Sigmoid colon (tissue), 7 donors: Measurements from ENCODE around the gene CDHR5. TPM values are rescaled to one million over a fixed set of nuclear protein-coding genes. Genes with fewer than 3 reads are reported as not detected.

Experiments
- DNase-seq: peaks from one replicate; pipeline ENCODE4 v3.0.0-alpha.2; 2019
- H3K27ac ChIP-seq, 4 donors: fragments of 200-600 bp; sonication (generic); one replicate each; pipeline ENCODE4 v1.5.1; 2016 to 2019; ENCODE audit warnings: mild to moderate bottlenecking in 1 of 4
- H3K27me3 ChIP-seq, 3 donors: fragments of 200-600 bp; sonication (generic); one replicate each; pipeline ENCODE4 v1.5.1; 2019; ENCODE audit warnings: mild to moderate bottlenecking in 1 of 3
- H3K36me3 ChIP-seq, 4 donors: fragments of 200-600 bp; sonication (generic); one replicate each; pipeline ENCODE4 v1.5.1; 2016 to 2019
- H3K4me1 ChIP-seq, 4 donors: fragments of 200-600 bp; sonication (generic); one replicate each; pipeline ENCODE4 v1.5.1; 2017 to 2019
- H3K4me3 ChIP-seq, 4 donors: fragments of 200-600 bp; sonication (generic); one replicate each; pipeline ENCODE4 v1.5.1; 2017 to 2019; ENCODE audit warnings: mild to moderate bottlenecking in 2 of 4, moderate library complexity in 1 of 4
- H3K9me3 ChIP-seq, 4 donors: fragments of 200-600 bp in 3 of 4; sonication (generic) in 3 of 4; one replicate each; pipeline versions ENCODE4 v1.5.1 to v1.6.1; 2013 to 2019
- CTCF ChIP-seq, 4 experiments: fragments of 450-650 bp in 3 of 4; fragments of 200-600 bp in 1 of 4; IDR thresholded peaks; one replicate each; pipeline ENCODE4 v1.5.1; 2016 to 2019; ENCODE audit warnings: antibody characterized with exemption in 4 of 4, mild to moderate bottlenecking in 3 of 4, moderate library complexity in 2 of 4
- EP300 ChIP-seq, 4 donors: sonication (generic); formaldehyde crosslinking; IDR thresholded peaks; one replicate each; pipeline ENCODE4 v1.6.1; 2017; ENCODE audit warnings: antibody characterized with exemption in 4 of 4
- POLR2A ChIP-seq, 2 donors: fragments of 450-650 bp; IDR thresholded peaks; one replicate each; pipeline ENCODE4 v1.6.1; 2016; ENCODE audit warnings: antibody characterized with exemption in 2 of 2, mild to moderate bottlenecking in 2 of 2, moderate library complexity in 2 of 2
- POLR2AphosphoS5 ChIP-seq, 4 donors: sonication (generic); formaldehyde crosslinking; IDR thresholded peaks; one replicate each; pipeline ENCODE4 v1.6.1; 2017; ENCODE audit warnings: antibody characterized with exemption in 4 of 4
- WGBS, 2 donors: extraction: QIAGEN DNeasy Blood & Tissue Kit; methylation state at CpG; one replicate each; pipeline ENCODE4 v1.1.7; 2013; 5-methylcytosine and 5-hydroxymethylcytosine counted together
- intact Hi-C: fragments of 100-400 bp; cut with DNase I; formaldehyde crosslinking; loops from one replicate; pipeline ENCODE4 v1.15.1; 2023
- polyA plus RNA-seq, 3 donors: library from polyadenylated mRNA; stranded (reverse); fragments of 200-250 nt; gene quantifications; one replicate each; pipeline ENCODE4 v1.2.3, GENCODE V29; 2013
- total RNA-seq, 4 donors: library from RNA; depleted of rRNA; stranded (reverse); fragments of >200 nt; gene quantifications; one replicate each; pipeline ENCODE4 v1.1.0, GENCODE V29; 2016
- donor health status: healthy with polysubstance abuse.
- donor health status: Bipolar disorder and iron deficiency.
- donor health status: healthy.

The CDHR5 gene
- total and polyA plus RNA-seq, 7 donors, result 1.8 to 136 (median 18.0) TPM; not detected in 2

- no peak overlapping the region for H3K4me3 ChIP-seq
- intact Hi-C loops, result loop anchor here (5.0 kb wide), 2 partner anchors 37 to 117 kb away; partner anchors contain the start of genes DEAF1, IRF7 and TMEM80
- peaks cover 0 to 4% (median under 1%) of the 10 kb centered on the region in 3 donors for H3K27me3 ChIP-seq
- no peak overlapping the region for H3K27ac ChIP-seq
- H3K36me3 ChIP-seq, result peaks cover 0 to 37% (median 19%) of the 10 kb centered on the region in 4 donors
- no peaks in the 10 kb centered on the region for H3K9me3 ChIP-seq
- no peak for DNase-seq
- 84 to 90% methylated on average over 20 of the region's 20 CpGs for WGBS, 2 donors
- TF ChIP-seq CTCF (IDR thresholded peaks at IDR 0.05), result no peak
- peaks cover 0 to 45% (median 44%) of the 10 kb centered on the region in 4 donors for H3K4me1 ChIP-seq
These were observed 44.7 kb downstream of the CDHR5 start for GRCh38 chr11:579830-580601.

- H3K27me3 ChIP-seq, result peaks cover 0 to 12% (median 6%) of the 10 kb centered on the region in 3 donors
- no peak overlapping the region for H3K27ac ChIP-seq
- TF ChIP-seq POLR2AphosphoS5 (IDR thresholded peaks at IDR 0.05) (no peak), EP300 (IDR thresholded peaks at IDR 0.05) (no peak), POLR2A (IDR thresholded peaks at IDR 0.05) (no peak), CTCF (IDR thresholded peaks at IDR 0.05) (no peak)
- no peaks in the 10 kb centered on the region for H3K9me3 ChIP-seq
- WGBS, 2 donors, result 53 to 70% methylated on average over 21 of the region's 21 CpGs
- H3K4me3 ChIP-seq, result no peak overlapping the region
- H3K4me1 ChIP-seq, result peaks cover 0 to 56% (median 51%) of the 10 kb centered on the region in 4 donors
- peaks cover 0 to 21% (median 9%) of the 10 kb centered on the region in 4 donors for H3K36me3 ChIP-seq
- DNase-seq, result no peak
- intact Hi-C loops, result loop anchor here (5.0 kb wide), 2 partner anchors 39 to 119 kb away; partner anchors contain the start of genes DEAF1, IRF7 and TMEM80
These were observed 46.3 kb downstream of the CDHR5 start for GRCh38 chr11:578276-579035.

- intact Hi-C loops, result loop anchor here (5.0 kb wide), 2 partner anchors 40 to 120 kb away; partner anchors contain the start of genes DEAF1, IRF7 and TMEM80
- peak overlapping the region in 3 of 4 donors; percentile 76 to 90 (median 86) for H3K4me3 ChIP-seq
- no peak for DNase-seq
- no peaks in the 10 kb centered on the region for H3K9me3 ChIP-seq
- peaks cover 0 to 12% (median 6%) of the 10 kb centered on the region in 3 donors for H3K27me3 ChIP-seq
- H3K4me1 ChIP-seq, result peaks cover 0 to 56% (median 51%) of the 10 kb centered on the region in 4 donors
- 28 to 54% methylated on average over 6 of the region's 6 CpGs for WGBS, 2 donors
- peaks cover 0 to 12% (median 2%) of the 10 kb centered on the region in 4 donors for H3K36me3 ChIP-seq
- H3K27ac ChIP-seq, result peak overlapping the region in 1 of 4 donors; percentile 83
- no peak for TF ChIP-seq POLR2A (IDR thresholded peaks at IDR 0.05)
- TF ChIP-seq EP300 (IDR thresholded peaks at IDR 0.05), result no peak
- no peak for TF ChIP-seq POLR2AphosphoS5 (IDR thresholded peaks at IDR 0.05)
These were observed 47.2 kb downstream of the CDHR5 start for GRCh38 chr11:577611-577894.

GRCh38 chr11:576811-577610 lies 47.7 kb downstream of the CDHR5 start:
- Histone ChIP-seq H3K36me3 (peaks cover 0 to 6% (median 0%) of the 10 kb centered on the region in 4 donors), H3K27me3 (peaks cover 0 to 12% (median 6%) of the 10 kb centered on the region in 3 donors), H3K27ac (peak overlapping the region; percentile 83 to 94 (median 88)), H3K4me1 (peaks cover 0 to 56% (median 51%) of the 10 kb centered on the region in 4 donors), H3K9me3 (no peaks in the 10 kb centered on the region), H3K4me3 (peak overlapping the region; percentile 76 to 90 (median 83))
- TF ChIP-seq CTCF (IDR thresholded peaks at IDR 0.05), result no peak
- TF ChIP-seq POLR2A (IDR thresholded peaks at IDR 0.05), result no peak
- no peak for TF ChIP-seq EP300 (IDR thresholded peaks at IDR 0.05)
- TF ChIP-seq POLR2AphosphoS5 (IDR thresholded peaks at IDR 0.05), result no peak
- WGBS, 2 donors, result 3 to 4% methylated on average over 45 to 47 of the region's 48 CpGs
- DNase-seq, result no peak
- intact Hi-C loops, result loop anchor here (5.0 kb wide), 2 partner anchors 40 to 120 kb away; partner anchors contain the start of genes DEAF1, IRF7 and TMEM80
